GM12878 (cell line): ENCODE measurements around the gene KRTAP11-1.

Experiments used
- EP300 ChIP-seq, 2 experiments: fragments of 150-350 bp in 1 of 2; IDR thresholded peaks; 2 replicates each; pipeline ENCODE4 v1.6.1; 2011 to 2012; ENCODE audit warnings: low read depth in 2 of 2, low read length in 2 of 2, borderline replicate concordance in 1 of 2, improper control_type of control experiment in 1 of 2, inconsistent platforms in 1 of 2; ENCODE audit not compliant: control insufficient read depth in 1 of 2
- IKZF2 ChIP-seq, 2 experiments: fragments of 450-650 bp; IDR thresholded peaks; 2 replicates each; pipeline ENCODE4 v1.6.1; 2017; ENCODE audit warnings: mild to moderate bottlenecking in 2 of 2, moderate library complexity in 2 of 2
- MAX ChIP-seq: IDR thresholded peaks from 2 replicates; pipeline ENCODE4 v1.6.1; 2012; ENCODE audit warnings: low read depth, low read length, improper control_type of control experiment
- NFYB ChIP-seq: IDR thresholded peaks from 2 replicates; pipeline ENCODE4 v1.6.1; 2011; ENCODE audit warnings: low read depth, mild to moderate bottlenecking, low read length, improper control_type of control experiment, moderate library complexity; ENCODE audit not compliant: insufficient read depth
- PBX3 ChIP-seq: IDR thresholded peaks from 2 replicates; pipeline ENCODE4 v1.6.1; 2011; ENCODE audit warnings: mild to moderate bottlenecking, low read depth, low read length, moderate library complexity; ENCODE audit not compliant: insufficient replicate concordance
- REST ChIP-seq: IDR thresholded peaks from 2 replicates; pipeline ENCODE4 v1.6.1; 2012; ENCODE audit warnings: mild to moderate bottlenecking, low read depth, low read length
- TAF1 ChIP-seq: IDR thresholded peaks from 2 replicates; pipeline ENCODE4 v1.6.1; 2011; ENCODE audit warnings: mild to moderate bottlenecking, low read depth, low read length, borderline replicate concordance
- ZNF274 ChIP-seq: IDR thresholded peaks from one replicate; pipeline ENCODE4 v1.8.0; 2011; ENCODE audit not compliant: insufficient read length, insufficient read depth

GRCh38 chr21:30900881-30901280 is 19.5 kb upstream of the KRTAP11-1 start:
- TF ChIP-seq REST (no peak), PBX3 (no peak), ZNF274 (no peak), MAX (no peak), IKZF2 (IDR thresholded peaks at IDR 0.05) (no peak), TAF1 (no peak), NFYB (no peak), EP300 (IDR thresholded peaks at IDR 0.05; ENCODE audit: borderline replicate concordance in 1 of 2, control insufficient read depth in 1 of 2, low read depth in 2 of 2, low read length in 2 of 2) (no peak)
